HEK293 (cell line): ENCODE results near the gene PHTF1.
A peak's percentile ranks its signal among the peaks of the same experiment; 100 is the strongest.

Experiments
- CTCF ChIA-PET: fragments of 350-600 bp; formaldehyde crosslinking; extraction: SDS; loops from one replicate; lab custom pipeline; 2021; ENCODE audit warnings: antibody characterized with exemption; lab: Yijun Ruan, JAX
- POLR2A ChIA-PET: fragments of 300-600 bp; formaldehyde crosslinking; extraction: SDS; loops from one replicate; lab custom pipeline; 2020; ENCODE audit warnings: antibody characterized with exemption, inconsistent platforms; lab: Yijun Ruan, JAX
- H3K27ac ChIP-seq: fragments of 200-500 bp; sonication (Bioruptor generic); 2 replicates; pipeline ENCODE4 v1.5.1; 2014; ENCODE audit warnings: low read depth, low read length, control low read depth, inconsistent platforms; ENCODE audit errors: extremely low read depth
- H3K36me3 ChIP-seq, 2 experiments: fragments of 200-500 bp in 1 of 2; sonication (Bioruptor generic) in 1 of 2; 1 replicate in 1 of 2; 2 replicates in 1 of 2; pipeline ENCODE4 v1.5.1; 2014 to 2017; ENCODE audit warnings: inconsistent platforms in 2 of 2, low read length in 2 of 2; ENCODE audit not compliant: control insufficient read depth in 2 of 2, insufficient read depth in 1 of 2
- H3K4me1 ChIP-seq: fragments of 200-500 bp; sonication (Bioruptor generic); 2 replicates; pipeline ENCODE4 v1.5.1; 2014; ENCODE audit warnings: mild to moderate bottlenecking, low read length, inconsistent platforms; ENCODE audit not compliant: control insufficient read depth, insufficient read depth
- H3K4me3 ChIP-seq: 2 replicates; pipeline ENCODE4 v1.5.1; 2011; ENCODE audit warnings: low read depth, mild to moderate bottlenecking, control low read depth, low read length, moderate library complexity
- H3K9me3 ChIP-seq: fragments of 200-500 bp; sonication (Bioruptor generic); 2 replicates; pipeline ENCODE4 v1.5.1; 2014; ENCODE audit warnings: low read depth, low read length, inconsistent platforms; ENCODE audit not compliant: control insufficient read depth, insufficient read depth
- CTCF ChIP-seq: fragments of 450-650 bp; formaldehyde crosslinking; IDR thresholded peaks from 2 replicates; pipeline ENCODE4 v1.5.1; 2016; ENCODE audit warnings: missing biosample characterization, missing genetic modification characterization
- KLF8 ChIP-seq: fragments of 450-650 bp; formaldehyde crosslinking; IDR thresholded peaks from 2 replicates; pipeline ENCODE4 v1.5.1; 2016; ENCODE audit warnings: missing biosample characterization, missing genetic modification characterization
- KLF9 ChIP-seq: fragments of 450-650 bp; formaldehyde crosslinking; IDR thresholded peaks from 2 replicates; pipeline ENCODE4 v1.5.1; 2016; ENCODE audit warnings: missing biosample characterization, missing genetic modification characterization, low read depth
- PATZ1 ChIP-seq: fragments of 450-650 bp; formaldehyde crosslinking; IDR thresholded peaks from 2 replicates; pipeline ENCODE4 v1.5.1; 2016; ENCODE audit warnings: missing biosample characterization, missing genetic modification characterization
- PRDM1 ChIP-seq: fragments of 450-650 bp; formaldehyde crosslinking; IDR thresholded peaks from 2 replicates; pipeline ENCODE4; 2016; ENCODE audit warnings: missing biosample characterization, missing genetic modification characterization
- PRDM6 ChIP-seq: fragments of 450-650 bp; formaldehyde crosslinking; IDR thresholded peaks from 2 replicates; pipeline ENCODE4 v1.5.1; 2017; ENCODE audit warnings: missing biosample characterization, missing genetic modification characterization
- SALL2 ChIP-seq: fragments of 450-650 bp; formaldehyde crosslinking; IDR thresholded peaks from 2 replicates; pipeline ENCODE4 v1.5.0; 2017; ENCODE audit warnings: missing biosample characterization, mild to moderate bottlenecking, missing genetic modification characterization, borderline replicate concordance
- SETDB1 ChIP-seq: IDR thresholded peaks from one replicate; pipeline ENCODE4 v1.6.1; 2017; ENCODE audit warnings: mild to moderate bottlenecking, low read length, moderate library complexity, mixed read lengths; ENCODE audit not compliant: insufficient read length
- ZFP69B ChIP-seq: fragments of 450-650 bp; formaldehyde crosslinking; IDR thresholded peaks from 2 replicates; pipeline ENCODE4 v1.5.1; 2016; ENCODE audit warnings: missing biosample characterization, missing genetic modification characterization
- ZNF132 ChIP-seq: fragments of 450-650 bp; formaldehyde crosslinking; IDR thresholded peaks from 2 replicates; pipeline ENCODE4 v1.5.1; 2017; ENCODE audit warnings: missing biosample characterization, missing genetic modification characterization, borderline replicate concordance
- ZNF157 ChIP-seq: fragments of 450-650 bp; formaldehyde crosslinking; IDR thresholded peaks from 2 replicates; pipeline ENCODE4 v1.5.1; 2016; ENCODE audit warnings: missing biosample characterization, missing genetic modification characterization
- ZNF366 ChIP-seq: fragments of 450-650 bp; formaldehyde crosslinking; conservative IDR thresholded peaks from 2 replicates; pipeline ENCODE4 v1.5.1; 2016; ENCODE audit warnings: missing biosample characterization, missing genetic modification characterization
- ZNF433 ChIP-seq: fragments of 450-650 bp; formaldehyde crosslinking; IDR thresholded peaks from 2 replicates; pipeline ENCODE4 v1.5.1; 2016; ENCODE audit warnings: missing biosample characterization, missing genetic modification characterization, low read depth
- ZNF514 ChIP-seq: fragments of 450-650 bp; formaldehyde crosslinking; IDR thresholded peaks from 2 replicates; pipeline ENCODE4 v1.5.1; 2016; ENCODE audit warnings: missing biosample characterization, missing genetic modification characterization
- ZNF560 ChIP-seq: fragments of 450-650 bp; formaldehyde crosslinking; IDR thresholded peaks from 2 replicates; pipeline ENCODE4 v1.5.1; 2017; ENCODE audit warnings: missing biosample characterization, missing genetic modification characterization, borderline replicate concordance
- ZNF561 ChIP-seq: fragments of 450-650 bp; IDR thresholded peaks from 2 replicates; pipeline ENCODE4 v1.5.1; 2018; ENCODE audit warnings: missing biosample characterization, missing genetic modification characterization, borderline replicate concordance
- ZNF654 ChIP-seq: fragments of 450-650 bp; formaldehyde crosslinking; IDR thresholded peaks from 2 replicates; pipeline ENCODE4 v1.5.1; 2016; ENCODE audit warnings: low read depth, missing biosample characterization, missing genetic modification characterization
- ZNF660 ChIP-seq: fragments of 450-650 bp; IDR thresholded peaks from 2 replicates; pipeline ENCODE4 v1.5.1; 2018; ENCODE audit warnings: missing biosample characterization, mild to moderate bottlenecking, missing genetic modification characterization
- ZNF664 ChIP-seq: fragments of 450-650 bp; formaldehyde crosslinking; IDR thresholded peaks from 2 replicates; pipeline ENCODE4 v1.5.1; 2016; ENCODE audit warnings: missing biosample characterization, missing genetic modification characterization
- ZNF768 ChIP-seq: fragments of 450-650 bp; formaldehyde crosslinking; IDR thresholded peaks from 2 replicates; pipeline ENCODE4 v1.5.1; 2018; ENCODE audit warnings: missing biosample characterization, mild to moderate bottlenecking, missing genetic modification characterization
- ZXDB ChIP-seq: fragments of 450-650 bp; formaldehyde crosslinking; IDR thresholded peaks from 2 replicates; pipeline ENCODE4 v1.5.1; 2016; ENCODE audit warnings: missing biosample characterization, missing genetic modification characterization
- TF ChIP-seq, protein P1 (sequence below): fragments of 450-650 bp; formaldehyde crosslinking; IDR thresholded peaks from 2 replicates; pipeline ENCODE4 v1.5.1; 2016; ENCODE audit warnings: missing biosample characterization, missing genetic modification characterization

PHTF1 gene

DNA sequence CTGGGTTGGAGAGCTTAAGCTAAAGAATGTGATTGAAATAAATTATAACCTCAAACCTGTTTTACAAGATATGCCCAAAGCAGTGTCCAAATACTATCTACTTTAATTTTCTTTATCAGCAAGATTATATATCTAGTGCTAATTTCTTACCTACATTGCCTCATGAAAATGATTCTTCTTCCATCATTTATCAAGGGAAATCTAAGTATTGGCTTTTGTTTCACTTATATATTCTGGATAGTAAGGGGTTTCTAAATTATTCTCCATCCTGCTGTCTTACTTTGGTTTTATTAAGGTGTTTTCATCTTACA lies 81.2 kb downstream of the PHTF1 start:
- Histone ChIP-seq H3K4me1 (peaks cover 2% of the 10 kb centered on the region; the same call in 1 of the 2 replicates), H3K4me3 (no peak overlapping the region), H3K36me3 (peaks cover 0 to 11% of the 10 kb centered on the region in 2 experiments; a peak in 2 of 3 replicates), H3K27ac (no peak overlapping the region), H3K9me3 (no peaks in the 10 kb centered on the region)
- POLR2A ChIA-PET, result interaction anchor here (1.1 kb wide), 1 partner anchor 286 kb away, joined by 3 read pairs; no protein-coding TSS in a partner anchor
- TF ChIP-seq ZNF157, result no peak
- TF ChIP-seq, protein P1, sequence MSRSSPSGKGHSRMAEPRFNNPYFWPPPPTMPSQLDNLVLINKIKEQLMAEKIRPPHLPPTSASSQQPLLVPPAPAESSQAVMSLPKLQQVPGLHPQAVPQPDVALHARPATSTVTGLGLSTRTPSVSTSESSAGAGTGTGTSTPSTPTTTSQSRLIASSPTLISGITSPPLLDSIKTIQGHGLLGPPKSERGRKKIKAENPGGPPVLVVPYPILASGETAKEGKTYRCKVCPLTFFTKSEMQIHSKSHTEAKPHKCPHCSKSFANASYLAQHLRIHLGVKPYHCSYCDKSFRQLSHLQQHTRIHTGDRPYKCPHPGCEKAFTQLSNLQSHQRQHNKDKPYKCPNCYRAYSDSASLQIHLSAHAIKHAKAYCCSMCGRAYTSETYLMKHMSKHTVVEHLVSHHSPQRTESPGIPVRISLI (tag by site-specific recombination), result peak; percentile 44; the same call in 1 of the 2 replicates
- no peak for TF ChIP-seq ZNF768 (tag by site-specific recombination)
- TF ChIP-seq KLF9, result no peak
- no peak for TF ChIP-seq PATZ1 (tag by site-specific recombination)
- TF ChIP-seq, all 188 proteins: peak for 1
- CTCF ChIA-PET, result interaction anchor here (0.7 to 1.8 kb wide), 5 partner anchors 444 to 962 kb away, joined by 3 to 11 read pairs (median 4); partner anchors contain the start of gene PPM1J

- Histone ChIP-seq H3K27ac (no peak overlapping the region), H3K4me3 (no peak overlapping the region), H3K4me1 (peaks cover 2% of the 10 kb centered on the region; the same call in 1 of the 2 replicates), H3K36me3 (peaks cover 0 to 13% of the 10 kb centered on the region in 2 experiments; a peak in 2 of 3 replicates), H3K9me3 (no peaks in the 10 kb centered on the region)
- TF ChIP-seq ZNF514 (tag by site-specific recombination), result no peak
- peak; percentile 32; the same call in 1 of the 2 replicates for TF ChIP-seq ZNF660 (tag by site-specific recombination)
- no peak for TF ChIP-seq SALL2 (tag by site-specific recombination)
- no peak for TF ChIP-seq ZFP69B (tag by site-specific recombination)
- peak; percentile 48; the same call in 1 of the 2 replicates for TF ChIP-seq CTCF (tag by site-specific recombination)
- no peak for TF ChIP-seq ZNF132 (tag by site-specific recombination)
- 0 out of 2 replicates have a peak, but pooled peaks have one; percentile 52 for TF ChIP-seq ZNF366 (tag by site-specific recombination)
- TF ChIP-seq ZNF561 (tag by site-specific recombination), result no peak
- TF ChIP-seq ZNF433 (tag by site-specific recombination), result no peak
- TF ChIP-seq PRDM1 (tag by site-specific recombination), result peak; percentile 58
- no peak for TF ChIP-seq ZNF664 (tag by site-specific recombination)
- peak; percentile 42 for TF ChIP-seq SETDB1
- no peak for TF ChIP-seq ZNF560 (tag by site-specific recombination)
- TF ChIP-seq PRDM6 (tag by site-specific recombination), result peak; percentile 72
- peak; percentile 84 for TF ChIP-seq ZNF654 (tag by site-specific recombination)
- TF ChIP-seq KLF8 (tag by site-specific recombination), result 0 out of 2 replicates have a peak, but pooled peaks have one; percentile 8
- 0 out of 2 replicates have a peak, but pooled peaks have one; percentile 7 for TF ChIP-seq ZXDB (tag by site-specific recombination)
- ChIA-PET CTCF (interaction anchor here (0.6 to 1.8 kb wide), 7 partner anchors 11 to 962 kb away, joined by 3 to 11 read pairs (median 3); partner anchors contain the start of gene PPM1J), POLR2A (interaction anchor here (1.1 kb wide), 1 partner anchor 286 kb away, joined by 3 read pairs; no protein-coding TSS in a partner anchor)
Measured at GRCh38 chr1:113677250-113678158, 81.8 kb downstream of the PHTF1 start.
